ENCODE measurements around the gene SYAP1.

Gene SYAP1

GRCh38 chrX:16719334-16720084 lies at the start of gene SYAP1:
TSS of gene SYAP1 (plus strand) at chrX:16719612. CDS start at chrX:16719725, 113 bp downstream.
- TF ChIP-seq, protein P1, sequence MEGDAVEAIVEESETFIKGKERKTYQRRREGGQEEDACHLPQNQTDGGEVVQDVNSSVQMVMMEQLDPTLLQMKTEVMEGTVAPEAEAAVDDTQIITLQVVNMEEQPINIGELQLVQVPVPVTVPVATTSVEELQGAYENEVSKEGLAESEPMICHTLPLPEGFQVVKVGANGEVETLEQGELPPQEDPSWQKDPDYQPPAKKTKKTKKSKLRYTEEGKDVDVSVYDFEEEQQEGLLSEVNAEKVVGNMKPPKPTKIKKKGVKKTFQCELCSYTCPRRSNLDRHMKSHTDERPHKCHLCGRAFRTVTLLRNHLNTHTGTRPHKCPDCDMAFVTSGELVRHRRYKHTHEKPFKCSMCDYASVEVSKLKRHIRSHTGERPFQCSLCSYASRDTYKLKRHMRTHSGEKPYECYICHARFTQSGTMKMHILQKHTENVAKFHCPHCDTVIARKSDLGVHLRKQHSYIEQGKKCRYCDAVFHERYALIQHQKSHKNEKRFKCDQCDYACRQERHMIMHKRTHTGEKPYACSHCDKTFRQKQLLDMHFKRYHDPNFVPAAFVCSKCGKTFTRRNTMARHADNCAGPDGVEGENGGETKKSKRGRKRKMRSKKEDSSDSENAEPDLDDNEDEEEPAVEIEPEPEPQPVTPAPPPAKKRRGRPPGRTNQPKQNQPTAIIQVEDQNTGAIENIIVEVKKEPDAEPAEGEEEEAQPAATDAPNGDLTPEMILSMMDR (IDR thresholded peaks at IDR 0.05): no peak
- peaks cover 9 to 19% of the 10 kb centered on the region in 2 experiments for H3K4me1 ChIP-seq (ENCODE audit: control insufficient read depth in 1 of 2, insufficient read depth in 1 of 2, low read depth in 1 of 2, low read length in 1 of 2)
- peak within 1 kb of the TSS; percentile 96 for H3K27ac ChIP-seq
- no peaks in the 10 kb centered on the region for H3K9me3 ChIP-seq
- no peaks in the 10 kb centered on the region for H3K36me3 ChIP-seq
- no peaks in the 10 kb centered on the region for H3K27me3 ChIP-seq
- peak within 1 kb of the TSS; percentile 66 to 76 for H3K4me3 ChIP-seq (ENCODE audit: low read depth in 1 of 2, low read length in 1 of 2)

DNA sequence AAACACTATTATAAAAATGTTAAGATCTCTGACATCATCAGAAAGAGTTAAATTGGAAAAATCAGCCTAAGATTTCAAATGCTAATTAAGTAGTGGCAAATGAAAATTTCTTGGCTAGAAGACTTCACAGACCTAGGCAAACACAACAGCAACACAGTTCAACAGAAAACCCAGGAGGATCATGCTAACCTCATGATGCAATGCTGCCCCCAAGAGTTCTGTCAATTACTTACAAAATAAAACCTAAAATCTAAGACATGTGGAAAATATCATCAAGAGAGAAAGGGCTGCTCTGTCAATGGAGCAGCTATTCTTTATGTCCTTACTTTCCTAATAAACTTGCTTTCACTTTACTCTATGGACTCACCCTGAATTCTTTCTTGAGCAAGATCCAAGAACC lies 48.4 kb upstream of the SYAP1 start:
- H3K27ac ChIP-seq: no peak overlapping the region
- no peak overlapping the region for H3K4me3 ChIP-seq (ENCODE audit: low read depth in 1 of 2, low read length in 1 of 2)
- TF ChIP-seq, protein P1 (IDR thresholded peaks at IDR 0.05): no peak
- no peaks in the 10 kb centered on the region for H3K9me3 ChIP-seq
- H3K27me3 ChIP-seq: no peaks in the 10 kb centered on the region
- no peaks in the 10 kb centered on the region for H3K36me3 ChIP-seq
- no peaks in the 10 kb centered on the region for H3K4me1 ChIP-seq (ENCODE audit: control insufficient read depth in 1 of 2, insufficient read depth in 1 of 2, low read depth in 1 of 2, low read length in 1 of 2)

DNA sequence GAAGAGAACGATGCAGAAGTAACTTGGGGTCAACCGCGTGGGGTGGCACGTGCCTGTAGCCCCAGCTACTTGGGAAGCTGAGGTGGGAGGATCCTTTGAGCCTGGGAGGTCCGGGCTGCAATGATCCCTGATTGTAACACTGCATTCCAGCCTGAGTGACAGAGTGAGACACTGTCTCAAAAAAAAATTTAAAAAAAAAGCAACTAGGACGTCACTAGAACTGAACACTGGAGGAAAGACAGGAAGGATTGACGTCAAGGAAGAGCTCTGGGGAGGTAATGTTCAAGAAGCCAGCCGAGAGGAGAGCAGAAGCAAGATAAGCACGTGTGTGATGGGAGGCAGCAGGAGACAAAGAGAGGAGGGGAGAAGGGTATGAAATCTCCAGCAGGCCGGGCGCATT lies 40.7 kb upstream of the SYAP1 start:
- Histone ChIP-seq H3K27me3 (no peaks in the 10 kb centered on the region), H3K4me3 (ENCODE audit: low read depth in 1 of 2, low read length in 1 of 2) (no peak overlapping the region), H3K36me3 (peaks cover 5% of the 10 kb centered on the region), H3K9me3 (no peaks in the 10 kb centered on the region), H3K4me1 (ENCODE audit: control insufficient read depth in 1 of 2, insufficient read depth in 1 of 2, low read depth in 1 of 2, low read length in 1 of 2) (no peaks in the 10 kb centered on the region), H3K27ac (no peak overlapping the region)
- TF ChIP-seq, protein P1 (IDR thresholded peaks at IDR 0.05): no peak

GRCh38 chrX:16683007-16683664 lies 36.3 kb upstream of the SYAP1 start:
- Histone ChIP-seq H3K27ac (no peak overlapping the region), H3K36me3 (peaks cover 5% of the 10 kb centered on the region), H3K9me3 (no peaks in the 10 kb centered on the region), H3K4me3 (ENCODE audit: low read depth in 1 of 2, low read length in 1 of 2) (no peak overlapping the region), H3K4me1 (ENCODE audit: control insufficient read depth in 1 of 2, insufficient read depth in 1 of 2, low read depth in 1 of 2, low read length in 1 of 2) (no peaks in the 10 kb centered on the region), H3K27me3 (no peaks in the 10 kb centered on the region)
- TF ChIP-seq, protein P1 (IDR thresholded peaks at IDR 0.05): no peak

- Histone ChIP-seq H3K4me3 (ENCODE audit: low read depth in 1 of 2, low read length in 1 of 2) (no peak overlapping the region), H3K27me3 (no peaks in the 10 kb centered on the region), H3K27ac (no peak overlapping the region), H3K4me1 (ENCODE audit: control insufficient read depth in 1 of 2, insufficient read depth in 1 of 2, low read depth in 1 of 2, low read length in 1 of 2) (no peaks in the 10 kb centered on the region), H3K9me3 (no peaks in the 10 kb centered on the region), H3K36me3 (peaks cover 5% of the 10 kb centered on the region)
- TF ChIP-seq, protein P1 (IDR thresholded peaks at IDR 0.05): no peak
Measured at GRCh38 chrX:16687514-16687913, 31.9 kb upstream of the SYAP1 start.

Data from neutrophil (primary cell).